ENCODE results near the gene MOGAT3.

DNA sequence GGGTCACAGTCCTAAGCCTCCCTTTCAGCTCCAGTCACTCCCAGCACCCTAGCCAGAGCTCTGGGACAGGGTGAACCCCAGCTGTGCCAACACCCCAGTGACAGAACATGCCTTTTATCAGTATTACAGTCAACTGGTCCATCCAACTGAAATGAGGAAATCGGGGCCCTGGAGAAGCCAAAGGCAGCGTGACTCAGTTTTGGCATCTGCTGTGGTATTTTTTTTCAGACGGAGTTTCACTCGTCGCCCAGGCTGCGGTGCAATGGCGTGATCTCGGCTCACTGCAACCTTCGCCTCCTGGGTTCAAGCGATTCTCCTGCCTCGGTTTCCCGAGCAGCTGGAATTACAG, 40.2 kb upstream of the MOGAT3 start:
- TF ChIP-seq, protein P1, sequence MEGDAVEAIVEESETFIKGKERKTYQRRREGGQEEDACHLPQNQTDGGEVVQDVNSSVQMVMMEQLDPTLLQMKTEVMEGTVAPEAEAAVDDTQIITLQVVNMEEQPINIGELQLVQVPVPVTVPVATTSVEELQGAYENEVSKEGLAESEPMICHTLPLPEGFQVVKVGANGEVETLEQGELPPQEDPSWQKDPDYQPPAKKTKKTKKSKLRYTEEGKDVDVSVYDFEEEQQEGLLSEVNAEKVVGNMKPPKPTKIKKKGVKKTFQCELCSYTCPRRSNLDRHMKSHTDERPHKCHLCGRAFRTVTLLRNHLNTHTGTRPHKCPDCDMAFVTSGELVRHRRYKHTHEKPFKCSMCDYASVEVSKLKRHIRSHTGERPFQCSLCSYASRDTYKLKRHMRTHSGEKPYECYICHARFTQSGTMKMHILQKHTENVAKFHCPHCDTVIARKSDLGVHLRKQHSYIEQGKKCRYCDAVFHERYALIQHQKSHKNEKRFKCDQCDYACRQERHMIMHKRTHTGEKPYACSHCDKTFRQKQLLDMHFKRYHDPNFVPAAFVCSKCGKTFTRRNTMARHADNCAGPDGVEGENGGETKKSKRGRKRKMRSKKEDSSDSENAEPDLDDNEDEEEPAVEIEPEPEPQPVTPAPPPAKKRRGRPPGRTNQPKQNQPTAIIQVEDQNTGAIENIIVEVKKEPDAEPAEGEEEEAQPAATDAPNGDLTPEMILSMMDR (IDR thresholded peaks at IDR 0.05) = no peak
- TF ChIP-seq POLR2A (IDR thresholded peaks at IDR 0.05) = no peak
